NB4 (cell line): ENCODE results near the gene S1PR3.

Experiments
- DNase-seq: peaks from one replicate; pipeline ENCODE4 v3.0.0; 2010; ENCODE audit warnings: low read depth
- H3K4me3 ChIP-seq: one replicate; pipeline ENCODE4 v1.5.1; 2011; ENCODE audit warnings: mild to moderate bottlenecking, low read depth, low read length, moderate library complexity
- MYC ChIP-seq: IDR thresholded peaks from 2 replicates; pipeline ENCODE4 v1.6.1; 2011; ENCODE audit warnings: low read depth, low read length
- POLR2A ChIP-seq: IDR thresholded peaks from 2 replicates; pipeline ENCODE4 v1.6.1; 2011; ENCODE audit warnings: mild to moderate bottlenecking; ENCODE audit not compliant: insufficient read length; ENCODE audit errors: extremely low read depth
- TF ChIP-seq, protein P1 (sequence below): IDR thresholded peaks from one replicate; pipeline ENCODE4 v1.5.1; 2012; ENCODE audit warnings: low read depth, low read length
- TF ChIP-seq, protein P2 (sequence below): IDR thresholded peaks from 2 replicates; pipeline ENCODE4 v1.6.1; 2011; ENCODE audit warnings: low read depth, low read length

The S1PR3 gene

DNA sequence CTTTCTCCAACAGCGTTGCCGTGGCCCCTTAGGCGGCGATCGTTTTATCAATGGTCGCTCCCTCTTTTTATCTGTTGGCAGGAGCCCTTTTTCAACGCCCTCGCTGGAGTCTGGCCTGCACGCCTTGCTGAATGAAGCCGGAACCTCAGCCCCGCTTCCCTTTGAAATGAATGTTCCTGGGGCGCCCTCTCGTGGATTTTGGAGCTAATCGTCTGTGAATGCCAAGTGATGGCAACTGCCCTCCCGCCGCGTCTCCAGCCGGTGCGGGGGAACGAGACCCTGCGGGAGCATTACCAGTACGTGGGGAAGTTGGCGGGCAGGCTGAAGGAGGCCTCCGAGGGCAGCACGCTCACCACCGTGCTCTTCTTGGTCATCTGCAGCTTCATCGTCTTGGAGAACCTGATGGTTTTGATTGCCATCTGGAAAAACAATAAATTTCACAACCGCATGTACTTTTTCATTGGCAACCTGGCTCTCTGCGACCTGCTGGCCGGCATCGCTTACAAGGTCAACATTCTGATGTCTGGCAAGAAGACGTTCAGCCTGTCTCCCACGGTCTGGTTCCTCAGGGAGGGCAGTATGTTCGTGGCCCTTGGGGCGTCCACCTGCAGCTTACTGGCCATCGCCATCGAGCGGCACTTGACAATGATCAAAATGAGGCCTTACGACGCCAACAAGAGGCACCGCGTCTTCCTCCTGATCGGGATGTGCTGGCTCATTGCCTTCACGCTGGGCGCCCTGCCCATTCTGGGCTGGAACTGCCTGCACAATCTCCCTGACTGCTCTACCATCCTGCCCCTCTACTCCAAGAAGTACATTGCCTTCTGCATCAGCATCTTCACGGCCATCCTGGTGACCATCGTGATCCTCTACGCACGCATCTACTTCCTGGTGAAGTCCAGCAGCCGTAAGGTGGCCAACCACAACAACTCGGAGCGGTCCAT, 10.0 kb downstream of the S1PR3 start:
- TF ChIP-seq, protein P1, sequence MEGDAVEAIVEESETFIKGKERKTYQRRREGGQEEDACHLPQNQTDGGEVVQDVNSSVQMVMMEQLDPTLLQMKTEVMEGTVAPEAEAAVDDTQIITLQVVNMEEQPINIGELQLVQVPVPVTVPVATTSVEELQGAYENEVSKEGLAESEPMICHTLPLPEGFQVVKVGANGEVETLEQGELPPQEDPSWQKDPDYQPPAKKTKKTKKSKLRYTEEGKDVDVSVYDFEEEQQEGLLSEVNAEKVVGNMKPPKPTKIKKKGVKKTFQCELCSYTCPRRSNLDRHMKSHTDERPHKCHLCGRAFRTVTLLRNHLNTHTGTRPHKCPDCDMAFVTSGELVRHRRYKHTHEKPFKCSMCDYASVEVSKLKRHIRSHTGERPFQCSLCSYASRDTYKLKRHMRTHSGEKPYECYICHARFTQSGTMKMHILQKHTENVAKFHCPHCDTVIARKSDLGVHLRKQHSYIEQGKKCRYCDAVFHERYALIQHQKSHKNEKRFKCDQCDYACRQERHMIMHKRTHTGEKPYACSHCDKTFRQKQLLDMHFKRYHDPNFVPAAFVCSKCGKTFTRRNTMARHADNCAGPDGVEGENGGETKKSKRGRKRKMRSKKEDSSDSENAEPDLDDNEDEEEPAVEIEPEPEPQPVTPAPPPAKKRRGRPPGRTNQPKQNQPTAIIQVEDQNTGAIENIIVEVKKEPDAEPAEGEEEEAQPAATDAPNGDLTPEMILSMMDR: peak; percentile 53
- TF ChIP-seq POLR2A (no peak), MYC (no peak; the same call in 1 of the 2 replicates)
- TF ChIP-seq, protein P2, sequence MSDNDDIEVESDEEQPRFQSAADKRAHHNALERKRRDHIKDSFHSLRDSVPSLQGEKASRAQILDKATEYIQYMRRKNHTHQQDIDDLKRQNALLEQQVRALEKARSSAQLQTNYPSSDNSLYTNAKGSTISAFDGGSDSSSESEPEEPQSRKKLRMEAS: no peak
- DNase-seq: peak; percentile 79
- H3K4me3 ChIP-seq: no peak overlapping the region

DNA sequence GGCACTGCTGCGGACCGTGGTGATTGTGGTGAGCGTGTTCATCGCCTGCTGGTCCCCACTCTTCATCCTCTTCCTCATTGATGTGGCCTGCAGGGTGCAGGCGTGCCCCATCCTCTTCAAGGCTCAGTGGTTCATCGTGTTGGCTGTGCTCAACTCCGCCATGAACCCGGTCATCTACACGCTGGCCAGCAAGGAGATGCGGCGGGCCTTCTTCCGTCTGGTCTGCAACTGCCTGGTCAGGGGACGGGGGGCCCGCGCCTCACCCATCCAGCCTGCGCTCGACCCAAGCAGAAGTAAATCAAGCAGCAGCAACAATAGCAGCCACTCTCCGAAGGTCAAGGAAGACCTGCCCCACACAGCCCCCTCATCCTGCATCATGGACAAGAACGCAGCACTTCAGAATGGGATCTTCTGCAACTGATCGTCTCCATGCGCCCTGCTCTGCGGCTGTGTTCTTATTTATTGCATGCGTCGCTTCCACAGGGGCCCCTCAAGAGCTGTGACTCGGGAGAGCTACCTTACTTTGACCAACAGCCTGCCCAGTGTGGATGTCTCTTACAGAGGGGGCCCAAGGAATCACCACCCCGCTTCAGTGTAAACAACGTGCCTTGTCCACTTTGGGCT, 10.8 kb downstream of the S1PR3 start:
- no peak for DNase-seq
- TF ChIP-seq, protein P2: no peak
- TF ChIP-seq, protein P1: no peak
- TF ChIP-seq POLR2A (no peak), MYC (no peak)
- H3K4me3 ChIP-seq: no peak overlapping the region

DNA sequence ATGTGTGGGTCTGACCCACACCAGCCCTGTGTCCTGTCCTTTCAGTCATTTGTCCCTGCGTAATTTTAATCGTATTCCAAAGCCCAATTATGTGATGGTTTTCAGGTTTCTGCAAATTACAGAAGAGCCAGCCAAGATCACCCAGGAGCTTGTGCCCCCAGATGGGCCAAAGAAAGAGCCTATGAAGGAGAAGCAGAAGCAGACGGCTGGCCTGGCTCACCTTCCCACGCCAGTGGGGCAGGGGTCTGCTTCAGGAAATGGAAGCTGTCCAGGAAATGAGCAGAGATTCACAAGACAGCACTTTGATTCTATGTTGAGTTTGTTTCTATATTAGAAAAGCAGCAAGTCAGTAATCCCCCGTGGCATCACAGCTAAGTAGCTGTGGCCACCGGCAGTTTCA, 11.7 kb downstream of the S1PR3 start:
- TF ChIP-seq MYC (no peak), POLR2A (no peak)
- no peak for DNase-seq
- no peak overlapping the region for H3K4me3 ChIP-seq

DNA sequence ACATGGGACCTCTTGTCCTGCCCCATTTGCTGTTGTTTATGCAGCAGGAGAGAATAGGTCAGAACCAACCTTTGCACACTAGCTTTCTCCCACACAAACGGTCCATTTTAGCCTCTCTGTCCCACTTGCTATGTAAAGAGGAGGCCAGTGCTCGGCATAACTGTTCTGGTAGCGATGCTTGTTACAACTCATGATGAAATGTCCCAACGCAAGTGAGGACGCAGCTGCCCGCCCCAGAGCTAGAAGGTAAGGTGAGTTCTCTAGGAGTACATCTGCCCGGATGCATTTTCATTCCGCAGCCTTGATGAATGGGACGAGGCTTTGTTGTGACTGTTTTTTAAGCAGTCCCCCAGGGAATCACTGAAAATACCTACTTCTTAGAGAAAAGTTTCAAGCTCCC, 14.1 kb downstream of the S1PR3 start:
- DNase-seq: no peak
- TF ChIP-seq, protein P2: no peak

DNA sequence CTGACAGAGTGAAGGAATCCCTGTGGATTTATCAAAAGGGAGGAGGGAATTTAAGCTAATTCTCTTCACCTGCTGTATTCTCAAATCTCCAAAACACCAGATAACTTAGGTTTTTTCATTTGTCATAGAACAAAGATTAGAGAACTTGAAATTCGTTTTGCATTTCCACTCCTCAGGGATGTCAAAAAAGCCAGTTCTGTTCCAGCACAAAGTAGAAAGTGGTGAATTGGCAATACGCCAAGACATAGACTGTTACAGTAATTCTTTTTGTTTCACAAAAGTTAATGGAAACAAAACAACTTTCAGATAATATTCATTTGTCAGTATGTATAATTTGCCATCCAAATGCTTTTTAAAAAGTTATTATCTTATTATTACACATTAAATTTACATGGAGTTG, 15.0 kb downstream of the S1PR3 start:
- DNase-seq: no peak

More for the DNA sequence above, 14.1 kb downstream of the S1PR3 start:
- no peak overlapping the region for H3K4me3 ChIP-seq

DNA sequence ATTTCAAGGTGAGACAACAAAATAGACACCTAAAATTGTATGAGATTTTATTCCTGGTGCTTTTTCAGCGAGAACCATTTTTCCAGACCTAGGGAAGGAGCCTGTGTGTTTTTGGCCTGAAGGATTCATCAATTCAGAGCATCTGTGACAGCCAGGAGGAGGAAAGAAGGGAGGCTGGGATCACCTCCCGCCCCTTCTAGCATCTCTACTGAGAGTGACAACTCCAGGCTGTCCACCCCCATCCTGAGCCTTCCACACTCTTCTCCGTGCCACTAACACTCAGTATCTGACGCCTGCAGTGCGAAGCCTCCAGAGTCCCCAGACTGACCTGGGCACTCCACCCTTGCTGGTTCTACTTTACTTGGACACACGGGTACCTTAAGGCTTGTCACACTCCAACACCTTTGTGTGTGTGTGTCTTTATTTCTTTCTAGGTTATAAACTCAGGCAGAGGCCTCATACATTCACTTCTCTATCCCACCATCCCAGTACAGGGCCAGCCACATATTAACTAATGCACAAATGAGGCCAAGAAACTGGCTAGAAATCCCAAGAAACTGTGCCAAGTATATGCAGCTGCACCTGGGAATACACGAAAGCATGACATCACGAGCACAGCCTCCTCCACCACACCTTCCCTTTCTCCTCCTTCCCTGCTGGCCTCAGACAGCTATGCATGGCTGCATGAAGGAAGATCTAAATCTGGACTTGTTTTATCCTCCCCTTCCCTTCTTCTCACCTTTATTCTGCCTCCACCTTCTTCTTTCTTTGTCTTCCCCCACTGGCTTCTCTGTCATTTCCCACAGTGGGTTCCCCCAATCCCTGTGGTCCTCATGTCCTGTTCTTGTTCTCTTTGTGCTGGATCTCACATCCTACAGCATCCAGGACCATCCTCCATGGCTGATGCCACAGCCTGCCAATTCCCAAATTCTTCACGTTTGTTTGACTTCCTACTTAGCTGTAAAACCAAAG, 16.0 kb downstream of the S1PR3 start:
- DNase-seq: no peak
- H3K4me3 ChIP-seq: no peak overlapping the region
- TF ChIP-seq, protein P1: no peak
- TF ChIP-seq, protein P2: no peak
- TF ChIP-seq MYC: no peak

More for the DNA sequence above, 15.0 kb downstream of the S1PR3 start:
- H3K4me3 ChIP-seq: no peak overlapping the region
- TF ChIP-seq MYC (no peak), POLR2A (no peak)
- TF ChIP-seq, protein P2: no peak
- TF ChIP-seq, protein P1: no peak
